Measurements from ENCODE around the gene ALDH1B1.

The ALDH1B1 gene

DNA sequence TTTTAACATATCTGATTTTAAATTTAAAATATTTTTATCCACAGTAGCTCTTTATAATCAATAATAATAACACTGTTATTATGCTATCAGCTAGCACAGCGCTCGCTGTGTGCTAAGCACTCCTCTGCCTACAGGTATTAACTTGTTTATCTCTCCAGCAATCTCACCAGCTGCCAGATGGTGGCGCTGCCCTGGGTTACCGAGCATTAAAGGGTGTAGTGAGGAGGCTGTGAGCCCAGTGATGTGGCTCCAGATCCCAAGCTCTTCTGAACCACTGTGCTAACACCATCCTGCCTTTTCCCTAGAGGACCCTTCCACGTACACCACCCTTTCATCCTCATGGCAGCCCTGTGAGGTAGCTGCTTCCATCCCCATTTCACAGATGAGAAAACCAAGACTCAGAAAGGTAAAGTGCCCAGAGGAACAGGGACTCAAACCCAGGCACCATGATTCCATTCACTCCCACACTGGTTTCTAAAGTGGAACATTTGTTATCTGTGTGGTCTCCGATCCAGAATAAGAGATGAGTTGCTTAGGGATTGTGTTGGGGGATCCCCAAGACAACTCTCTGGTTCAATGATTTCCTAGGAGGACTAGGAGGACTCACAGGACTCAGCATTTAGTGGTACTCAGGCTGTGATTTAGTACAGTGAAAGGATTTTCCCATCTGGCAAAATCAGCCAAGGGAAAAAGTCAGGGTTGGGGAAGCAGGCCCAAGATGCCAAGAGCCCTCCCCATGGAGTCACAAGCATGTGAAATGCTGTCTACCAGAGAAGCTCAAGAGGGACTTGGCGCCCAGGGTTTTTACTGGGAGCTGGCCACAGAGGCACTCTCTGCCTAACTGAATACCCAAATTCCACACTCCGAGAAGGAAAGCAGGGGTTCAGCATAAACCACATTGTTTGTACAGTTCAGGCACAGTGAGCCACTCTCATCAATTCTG lies 24.8 kb downstream of the ALDH1B1 start:
- no peak for DNase-seq

DNA sequence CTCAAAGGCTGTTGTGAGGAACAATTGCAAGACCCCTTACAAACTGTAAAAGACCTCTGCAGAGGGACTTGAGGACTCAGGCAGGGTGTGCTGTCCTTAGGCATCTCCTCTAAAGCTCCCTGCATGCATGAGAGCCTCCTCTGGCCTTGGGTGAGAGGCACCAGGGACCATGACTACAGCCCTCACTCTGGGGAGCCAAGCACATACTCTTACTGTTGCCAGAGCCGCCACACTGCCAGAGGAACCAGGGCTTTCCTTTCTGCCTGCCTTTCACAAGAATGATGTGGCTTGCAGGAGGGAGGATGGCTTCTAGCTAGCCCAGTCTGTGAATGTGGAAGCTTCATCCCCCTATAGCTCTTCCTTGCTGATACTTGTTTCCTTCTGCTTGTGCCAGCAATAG lies 25.9 kb downstream of the ALDH1B1 start:
- no peak for DNase-seq

DNA sequence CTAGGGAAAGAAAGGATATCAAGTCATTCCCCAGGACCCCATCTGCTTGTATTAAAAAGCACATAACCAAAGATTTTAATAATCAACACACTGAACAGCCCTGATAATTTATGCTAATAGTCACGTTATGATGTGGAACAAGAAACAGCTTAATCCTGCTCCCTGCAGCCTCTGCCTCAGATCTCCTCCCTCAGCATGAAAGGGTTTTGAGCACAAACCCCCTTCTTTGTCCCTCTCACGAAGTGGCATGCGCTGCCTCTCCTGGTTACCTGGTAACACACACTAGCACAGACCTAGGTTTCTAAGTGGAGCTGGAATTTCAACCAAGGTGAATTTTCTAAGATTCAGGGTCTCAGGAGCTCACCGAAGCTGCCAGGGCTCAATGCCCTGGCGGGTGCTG lies 26.7 kb downstream of the ALDH1B1 start:
- DNase-seq, result no peak

DNA sequence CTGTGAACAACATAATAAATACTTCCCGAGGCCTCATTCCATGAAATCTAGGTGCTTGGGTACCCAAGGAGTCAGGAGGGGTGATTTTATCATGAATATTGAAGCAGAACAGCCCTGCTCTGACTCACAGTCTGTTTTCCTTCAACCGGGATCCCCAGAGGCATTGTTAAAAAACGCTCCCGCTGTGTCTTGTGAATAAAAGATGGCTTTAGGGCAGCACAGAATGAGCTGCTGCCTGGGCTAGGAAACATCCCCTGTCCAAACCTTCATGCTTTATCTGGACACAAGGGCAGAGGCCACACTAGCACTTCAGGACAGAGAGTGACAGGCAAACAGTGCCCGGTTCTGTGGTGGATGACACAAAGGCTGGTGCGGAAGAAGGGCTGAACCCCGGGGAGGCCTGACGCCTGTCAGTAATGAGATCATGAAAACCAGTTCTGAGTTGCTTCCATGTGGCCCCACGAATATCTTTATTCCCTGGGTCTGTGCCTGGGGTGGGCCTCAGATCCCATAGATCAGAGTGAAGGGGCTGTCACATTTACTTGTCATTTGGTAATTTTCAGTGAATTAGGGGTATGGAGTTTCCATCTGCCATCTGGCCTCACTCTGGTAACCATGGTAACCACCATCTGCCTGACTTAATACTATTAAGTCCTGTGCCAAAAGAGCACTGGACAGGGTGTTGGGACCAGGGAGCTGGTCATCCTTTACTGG lies 29.2 kb downstream of the ALDH1B1 start:
- DNase-seq, result no peak

DNA sequence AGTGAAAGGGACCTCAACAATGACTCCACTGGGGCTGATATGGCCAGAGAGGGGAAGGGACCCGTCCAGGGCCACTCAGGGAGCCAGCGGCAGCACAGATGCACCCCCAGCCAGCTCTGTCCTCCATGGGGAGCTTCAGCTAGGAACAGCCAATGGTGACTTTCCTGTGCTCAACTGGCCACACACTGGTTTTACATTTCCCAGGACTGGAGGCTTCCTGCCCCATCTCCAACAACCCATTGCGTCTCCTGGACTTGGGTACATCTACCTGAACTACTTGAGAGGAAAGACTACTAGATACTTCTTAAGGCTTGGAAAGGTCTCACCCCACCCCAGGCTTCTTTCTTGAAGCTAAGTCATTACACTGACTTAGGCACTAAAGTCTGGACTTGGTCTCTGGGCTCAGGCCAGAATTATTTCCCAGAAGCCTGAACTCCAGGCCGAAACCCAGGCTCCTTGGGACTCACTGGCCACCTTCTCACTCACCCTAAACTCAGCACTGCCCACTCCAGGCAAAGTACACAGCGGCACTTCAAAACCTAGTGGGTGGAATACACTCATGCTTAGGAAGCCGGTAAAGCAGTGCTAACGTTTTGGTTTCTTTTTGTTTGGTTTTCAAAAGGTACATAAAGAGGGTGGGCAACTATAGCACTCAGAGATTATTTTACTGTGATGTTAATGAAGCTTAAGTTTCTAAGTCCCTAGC lies 30.2 kb downstream of the ALDH1B1 start:
- no peak for DNase-seq

DNA sequence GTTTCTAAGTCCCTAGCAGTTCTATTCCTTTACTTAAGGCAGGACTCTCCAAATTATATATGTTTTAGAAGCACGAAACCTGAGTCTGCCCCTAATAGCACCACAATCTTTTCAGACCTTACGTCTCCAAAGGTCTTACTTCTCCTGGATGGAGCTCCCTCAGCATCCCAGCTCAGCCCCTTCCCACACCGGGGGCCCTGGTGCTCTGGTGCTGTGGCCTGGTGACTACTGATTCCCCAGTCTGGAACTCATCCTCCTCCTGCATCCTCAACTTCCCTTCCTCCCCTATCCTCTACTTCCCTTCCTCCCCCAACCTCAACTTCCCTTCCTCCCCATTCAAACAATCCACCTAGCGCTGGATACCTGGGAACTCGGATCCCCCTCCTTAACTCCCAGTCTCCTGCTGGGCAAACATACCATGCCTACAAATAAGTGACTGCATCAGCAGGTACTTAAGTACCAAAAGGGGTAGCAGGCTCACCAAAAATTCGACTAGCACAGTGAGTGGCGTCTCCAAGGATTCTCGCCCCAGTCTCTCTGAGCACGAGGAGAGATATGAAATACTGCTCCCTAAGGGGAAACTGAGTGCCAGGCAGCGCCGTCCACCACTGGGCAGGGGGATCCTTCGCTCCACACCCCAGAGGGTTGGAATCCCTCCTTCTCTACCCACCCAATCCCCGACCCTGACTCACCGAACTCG lies 30.9 kb downstream of the ALDH1B1 start:
- DNase-seq, result no peak

DNA sequence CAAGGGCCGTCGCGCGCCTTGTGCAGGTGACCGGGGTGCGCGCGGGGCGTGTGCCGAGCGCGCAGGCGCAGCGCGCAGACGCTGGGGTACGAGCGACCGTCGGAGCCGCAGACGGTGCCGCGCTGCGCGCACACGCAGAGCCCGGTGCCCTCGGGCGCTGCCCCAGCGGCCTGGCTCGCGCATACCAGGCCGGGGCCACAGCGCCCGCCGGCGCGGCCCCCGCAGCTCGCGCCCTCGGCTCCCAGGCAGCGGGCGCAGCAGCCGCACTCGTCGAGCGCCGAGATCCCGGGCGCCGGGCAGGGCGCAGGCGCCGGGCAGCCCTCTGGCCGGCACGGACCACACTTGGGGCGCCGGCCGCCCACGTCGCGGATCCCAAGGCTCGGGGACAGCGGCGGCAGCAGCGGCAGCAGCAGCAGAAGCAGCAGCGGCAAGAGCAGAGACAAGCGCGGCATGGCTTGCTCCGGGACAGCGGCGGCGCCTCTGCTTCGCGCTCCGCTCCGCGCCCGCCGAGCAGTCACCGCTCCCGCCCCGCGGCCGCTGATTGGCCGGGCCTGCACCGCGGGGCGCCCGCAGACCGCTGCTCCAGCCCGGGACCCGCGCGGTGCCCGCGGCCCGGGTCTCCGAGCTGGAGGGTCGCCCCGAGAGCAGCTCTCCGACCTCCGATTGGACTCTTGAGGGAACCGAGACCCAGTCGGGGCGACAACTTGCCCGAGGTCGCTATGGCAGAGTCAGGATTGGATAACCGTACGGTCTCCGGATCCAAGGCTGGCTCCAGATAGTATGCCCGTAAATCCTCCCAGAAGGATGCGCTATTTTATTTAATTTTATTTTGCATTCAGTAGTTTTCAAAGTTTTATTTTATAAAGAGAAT lies 31.7 kb downstream of the ALDH1B1 start, which contains the start of gene IGFBPL1:
Gene IGFBPL1 (minus strand): TSS at position 482 of the 871 bp plus-strand sequence. CDS start 30 bp downstream, at position 452.
- DNase-seq, result no peak

DNA sequence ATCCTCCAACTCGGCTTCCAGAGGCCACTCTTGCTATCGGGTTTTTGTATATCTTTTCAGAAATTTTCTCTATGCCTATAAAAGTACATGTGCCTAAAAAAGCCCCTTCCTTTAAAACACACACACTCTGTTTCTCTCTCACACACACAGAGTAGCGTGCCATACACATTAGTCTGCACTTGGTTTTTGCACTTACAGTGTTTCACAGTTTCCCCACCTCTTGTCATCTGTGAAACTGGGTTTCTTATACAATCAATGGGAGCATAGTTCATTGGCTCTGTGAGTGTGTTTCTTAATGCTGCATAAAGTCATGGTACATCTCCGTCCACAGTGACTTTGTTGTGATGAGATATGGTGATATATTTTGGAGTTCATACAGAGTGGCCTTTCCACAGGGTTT lies 32.4 kb downstream of the ALDH1B1 start:
- DNase-seq, result no peak

DNA sequence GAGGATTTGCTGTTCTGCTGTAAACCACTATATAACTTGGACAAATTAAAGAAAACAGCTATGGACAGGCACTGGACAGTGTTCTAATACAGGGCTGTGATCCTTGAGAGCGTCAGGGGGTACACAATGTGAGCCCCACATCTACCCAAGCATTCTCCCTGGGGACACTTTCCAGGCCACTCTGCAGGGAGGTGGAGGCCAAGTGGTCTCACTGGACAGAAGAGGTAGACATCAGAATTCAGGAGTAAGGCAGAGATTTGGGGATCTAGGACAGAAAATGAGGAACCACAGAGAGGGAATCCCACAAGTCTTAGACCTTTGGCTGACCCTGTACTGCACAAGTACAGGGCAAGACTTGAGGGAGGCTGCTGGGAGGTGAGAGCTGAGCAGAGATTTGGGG lies 35.6 kb downstream of the ALDH1B1 start:
- no peak for DNase-seq

DNA sequence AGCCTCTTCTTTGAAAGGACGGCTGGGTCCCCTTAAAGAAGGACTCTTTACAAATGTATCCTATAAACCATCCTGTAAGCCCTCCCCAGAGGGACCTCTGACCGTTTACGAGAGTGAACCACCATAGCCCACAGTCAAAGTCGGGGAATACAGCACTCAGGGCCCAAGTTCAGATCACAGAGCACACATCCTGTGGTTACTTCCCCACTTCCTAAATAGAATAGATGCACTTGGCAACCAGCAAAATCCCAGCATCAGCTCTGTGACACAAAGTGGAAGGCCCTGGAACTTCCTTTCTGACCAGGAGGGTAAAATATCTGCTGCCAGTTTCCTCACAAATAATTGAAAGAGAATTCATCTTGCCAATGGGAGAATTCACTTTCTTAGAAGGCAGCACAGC lies 38.6 kb downstream of the ALDH1B1 start:
- DNase-seq, result no peak

DNA sequence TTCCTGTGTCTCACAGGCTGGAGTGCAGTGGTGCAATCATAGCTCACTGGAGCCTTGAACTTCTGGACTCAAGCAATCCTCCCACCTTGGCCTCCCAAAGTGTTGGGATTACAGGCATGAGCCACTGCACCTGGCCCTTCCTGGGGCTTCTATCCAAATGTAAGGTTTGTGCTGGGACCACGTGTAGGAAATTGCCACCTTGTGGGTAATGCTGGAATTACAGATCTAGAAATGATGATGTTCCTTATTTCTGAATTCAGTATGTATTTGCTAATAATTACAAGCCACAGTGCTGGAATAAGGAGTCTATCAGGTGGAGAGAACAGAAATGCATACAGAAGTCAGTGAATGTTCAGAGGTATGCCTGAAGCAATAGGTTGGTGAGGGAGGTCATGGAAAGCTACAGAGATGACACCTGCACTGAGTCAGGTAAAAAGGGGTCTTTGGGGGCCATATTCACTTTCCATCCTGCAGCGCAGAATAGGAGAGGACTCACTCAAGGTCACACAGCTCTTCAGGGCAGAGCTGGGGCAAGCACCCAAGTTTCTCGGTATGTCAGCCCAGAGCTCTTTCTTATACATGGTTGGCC lies 40.5 kb downstream of the ALDH1B1 start:
- no peak for DNase-seq

DNA sequence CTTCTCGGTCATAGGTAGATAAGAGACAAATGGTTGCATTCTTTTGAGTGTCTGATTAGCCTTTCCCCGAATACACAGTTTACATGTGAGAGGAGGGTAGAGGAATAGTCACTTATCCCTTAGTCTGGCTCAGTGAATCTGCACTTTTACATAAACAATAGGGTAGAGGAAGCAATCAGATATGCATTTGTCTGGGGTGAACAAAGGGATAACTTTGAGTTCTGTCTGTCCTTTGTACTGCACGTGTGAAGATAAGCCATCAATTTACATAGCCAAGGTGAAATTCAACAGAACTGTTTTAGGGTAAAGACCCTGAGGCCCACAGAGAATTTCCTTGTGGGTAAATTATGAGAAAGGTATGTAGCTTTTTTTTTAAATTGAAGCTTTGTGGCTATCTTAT lies 41.9 kb downstream of the ALDH1B1 start:
- no peak for DNase-seq

DNA sequence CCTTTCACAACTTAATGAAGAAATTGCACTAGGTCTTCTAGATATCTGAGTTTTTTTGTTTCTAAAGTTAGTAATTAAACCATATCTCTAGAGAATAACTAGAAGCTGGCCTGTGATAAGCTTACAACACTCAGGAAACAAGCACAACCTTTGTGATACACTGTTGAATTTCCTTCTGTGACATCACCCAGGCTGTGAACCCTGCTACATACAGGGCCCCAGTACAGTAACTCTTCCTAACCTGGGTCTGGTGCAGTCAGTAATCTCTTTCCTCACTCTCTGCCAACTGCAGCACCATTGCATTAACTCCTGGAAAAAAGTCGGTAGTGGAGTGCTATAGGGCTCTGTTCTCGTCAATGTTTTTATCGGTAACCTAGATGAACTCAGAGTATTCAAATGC lies 42.4 kb downstream of the ALDH1B1 start:
- no peak for DNase-seq

DNA sequence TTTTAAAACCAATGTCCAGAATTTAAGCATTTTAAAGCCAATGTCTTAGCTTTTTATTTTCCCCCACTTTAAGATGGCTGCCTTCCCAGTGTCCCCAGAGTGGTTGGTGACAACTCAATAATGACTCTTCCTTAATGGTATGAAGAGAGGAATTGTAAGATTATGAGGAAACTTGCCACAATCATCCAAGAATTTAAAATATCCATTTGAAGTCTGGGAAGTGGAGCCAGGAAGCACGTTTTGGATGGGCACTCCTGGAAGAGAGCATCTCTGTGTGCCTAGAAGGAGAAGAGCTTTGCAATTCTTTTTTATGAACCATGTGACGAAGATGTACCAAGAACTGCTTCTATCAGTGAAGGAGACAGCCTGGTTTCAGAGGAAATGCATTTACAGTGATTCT lies 43.0 kb downstream of the ALDH1B1 start:
- DNase-seq, result no peak

DNA sequence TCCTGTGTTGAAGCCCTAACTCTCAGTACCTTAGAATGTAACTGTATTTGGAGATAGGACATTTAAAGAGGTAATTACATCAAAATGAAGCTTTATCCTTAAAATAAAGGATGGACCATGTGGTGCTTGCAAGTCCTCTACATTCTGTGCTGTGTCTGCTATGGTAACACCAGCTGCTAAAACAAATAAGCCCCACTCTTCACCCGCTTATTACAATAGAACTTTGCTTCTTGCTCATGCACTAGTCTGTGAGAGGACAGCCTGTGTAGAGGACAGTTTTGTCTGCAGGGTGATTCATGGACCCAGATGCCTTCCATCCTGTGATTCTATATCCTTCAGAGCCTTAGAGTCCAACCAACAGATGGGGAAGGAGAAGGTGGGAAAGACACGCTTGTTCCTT lies 44.2 kb downstream of the ALDH1B1 start:
- DNase-seq, result no peak

DNA sequence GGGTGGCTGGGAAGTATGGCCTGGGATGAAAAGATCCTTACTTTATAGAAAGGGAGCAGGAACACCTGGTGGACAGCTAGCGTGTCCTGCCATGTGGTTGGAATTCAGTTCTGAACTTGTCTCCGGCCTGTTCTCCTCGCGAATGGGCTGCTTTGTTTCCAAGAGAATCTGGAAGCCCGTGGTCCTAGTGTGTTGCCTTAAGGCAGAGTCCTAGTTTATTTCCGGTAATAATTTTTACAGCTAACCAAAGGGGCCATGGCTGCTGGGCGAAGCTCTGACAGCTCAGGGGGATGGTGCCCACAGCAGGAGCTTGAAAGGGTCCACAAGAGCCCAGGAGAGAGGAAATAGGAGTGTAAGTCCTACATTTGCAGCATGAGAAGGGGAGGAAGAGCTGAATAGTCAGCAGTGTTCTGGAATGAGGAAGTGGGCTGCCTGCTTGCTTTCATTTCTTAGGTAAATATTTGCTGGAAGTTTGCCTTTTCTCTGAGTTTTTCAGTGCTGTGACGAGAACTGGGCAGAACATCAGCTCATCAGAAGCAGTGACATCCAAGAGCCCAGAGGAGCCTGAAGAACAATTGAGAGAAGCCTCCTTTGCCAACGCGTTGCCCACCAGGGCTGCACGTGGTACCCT lies 44.8 kb downstream of the ALDH1B1 start:
- DNase-seq, result no peak

DNA sequence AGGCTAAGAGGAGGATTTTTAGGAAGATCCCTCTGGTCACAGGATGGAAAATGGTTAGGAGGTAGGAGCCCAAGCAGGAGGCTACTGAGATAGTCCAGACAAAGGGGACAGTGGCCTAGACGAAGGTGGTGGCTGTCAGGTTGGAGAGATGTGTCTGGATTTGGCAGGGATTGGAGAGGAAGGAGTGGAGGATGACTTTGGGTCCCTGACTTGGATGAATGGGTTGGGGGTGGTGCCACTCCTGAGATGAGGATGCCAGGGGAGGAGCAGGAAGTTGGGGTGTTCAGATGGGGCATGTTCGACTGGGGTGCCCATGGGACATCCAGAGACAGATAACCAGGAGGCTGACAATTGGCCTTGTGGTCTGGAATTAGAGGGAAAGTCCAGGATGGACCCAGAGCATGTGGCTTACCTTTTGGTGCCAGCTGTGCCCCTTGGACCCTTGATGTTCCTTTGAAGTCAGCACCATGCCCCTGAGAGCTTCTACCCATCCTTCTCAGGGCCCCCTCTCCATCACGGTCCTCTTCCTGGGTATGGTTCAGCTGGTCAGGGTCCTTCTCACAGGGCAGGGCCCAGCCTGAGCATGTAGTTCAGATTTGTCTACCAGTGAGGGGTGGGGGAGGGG lies 46.9 kb downstream of the ALDH1B1 start:
- no peak for DNase-seq

DNA sequence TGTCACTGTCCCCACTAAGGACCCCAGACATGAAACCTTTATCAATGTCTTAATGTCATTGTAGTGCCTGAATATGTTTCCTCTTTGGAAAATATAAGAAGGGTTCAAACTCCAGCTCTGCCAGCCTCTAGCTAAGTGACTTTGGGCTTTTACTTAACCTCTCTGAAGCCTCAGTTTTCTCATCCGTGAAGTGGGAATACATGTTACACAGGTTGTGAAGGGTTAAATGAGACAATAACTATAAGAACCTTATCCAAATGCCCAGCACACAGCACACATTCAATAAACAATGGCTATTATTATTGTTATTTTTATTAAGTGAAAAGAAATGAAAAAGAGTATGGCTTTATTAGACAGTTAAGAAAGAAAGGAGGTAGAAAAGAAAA lies 47.4 kb downstream of the ALDH1B1 start:
- no peak for DNase-seq

DNA sequence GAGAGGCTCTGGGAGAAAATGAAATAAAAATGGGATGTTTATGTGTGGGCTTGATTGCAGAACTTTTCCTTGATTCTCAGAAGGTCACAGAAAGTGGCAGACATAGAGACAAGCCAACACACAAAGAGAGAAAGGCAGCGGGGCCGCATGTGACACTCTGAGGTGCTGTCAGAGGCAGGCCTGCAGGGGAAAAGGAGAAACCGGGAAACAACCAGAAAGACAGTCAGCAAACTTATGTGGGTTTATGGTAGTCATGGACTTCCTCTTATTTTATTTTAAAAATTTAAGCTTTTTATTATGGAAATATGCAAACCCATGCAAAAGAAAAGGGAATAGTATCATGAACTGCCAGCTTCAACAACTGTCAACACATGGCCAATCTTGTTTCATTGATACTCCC lies 48.0 kb downstream of the ALDH1B1 start:
- no peak for DNase-seq

DNA sequence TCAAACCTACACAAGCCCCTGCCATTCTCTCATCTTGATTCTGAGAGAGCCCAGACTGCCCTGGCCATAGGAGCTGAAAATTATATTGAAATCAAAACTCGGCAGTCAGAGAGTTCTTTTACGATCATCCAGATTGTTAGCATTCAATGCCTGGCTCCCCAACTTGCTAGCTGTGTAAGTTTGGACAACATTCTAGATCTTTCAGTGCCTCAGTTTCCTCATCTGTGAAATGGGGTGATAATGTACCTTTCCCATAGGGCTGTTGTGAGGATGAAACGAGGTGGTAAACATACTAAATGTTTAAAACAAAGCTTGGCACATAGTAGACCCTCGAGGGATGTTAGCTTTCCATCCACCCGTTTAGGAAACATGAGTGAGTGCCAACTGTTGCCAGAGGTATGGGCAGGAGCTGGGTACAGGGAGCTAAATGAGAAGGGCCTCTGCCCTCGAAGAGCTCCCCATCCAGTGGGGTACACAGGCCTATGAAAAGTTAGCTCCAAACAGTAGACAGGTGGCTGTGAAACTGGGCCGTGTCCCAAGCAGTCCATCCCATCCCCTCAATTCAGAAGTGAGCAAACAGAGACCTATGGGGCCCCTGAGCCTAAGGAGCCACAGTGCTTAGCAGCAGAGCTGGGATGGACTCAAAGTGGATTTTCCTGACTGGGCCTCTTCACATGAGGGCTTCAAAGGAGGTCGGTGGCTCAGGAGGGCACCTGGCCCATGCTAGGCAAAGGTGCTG lies 49.0 kb downstream of the ALDH1B1 start:
- no peak for DNase-seq
